NT2/D1 (cell line): ENCODE results near the gene MOB2.

ENCODE experiments used
- SUZ12 ChIP-seq: IDR thresholded peaks from 2 replicates; pipeline ENCODE4 v1.6.1; 2011; ENCODE audit not compliant: insufficient read length, insufficient read depth; ENCODE audit errors: extremely low read depth
- YY1 ChIP-seq: IDR thresholded peaks from 2 replicates; pipeline ENCODE4 v1.6.1; 2011; ENCODE audit not compliant: insufficient read length, insufficient read depth
- ZNF274 ChIP-seq: IDR thresholded peaks from 2 replicates; pipeline ENCODE4 v1.6.1; 2011; ENCODE audit warnings: mild to moderate bottlenecking, low read depth, low read length

GRCh38 chr11:1442807-1443366 lies 43.7 kb downstream of the MOB2 start:
- TF ChIP-seq YY1 (no peak), SUZ12 (no peak), ZNF274 (no peak)
